NCI-H146 (cell line): Measurements from ENCODE around the gene TK1.
A peak's percentile ranks its signal among the peaks of the same experiment; 100 is the strongest.
"Not testable (repeated sequence)": the region's sequence is repeated elsewhere in the genome, so short reads cannot be mapped to it uniquely, and the experiment has no call there.

ENCODE experiments used
- DNase-seq: peaks from one replicate; lab custom pipeline; 2025; lab: John Stamatoyannopoulos, UW

TK1 gene

DNA sequence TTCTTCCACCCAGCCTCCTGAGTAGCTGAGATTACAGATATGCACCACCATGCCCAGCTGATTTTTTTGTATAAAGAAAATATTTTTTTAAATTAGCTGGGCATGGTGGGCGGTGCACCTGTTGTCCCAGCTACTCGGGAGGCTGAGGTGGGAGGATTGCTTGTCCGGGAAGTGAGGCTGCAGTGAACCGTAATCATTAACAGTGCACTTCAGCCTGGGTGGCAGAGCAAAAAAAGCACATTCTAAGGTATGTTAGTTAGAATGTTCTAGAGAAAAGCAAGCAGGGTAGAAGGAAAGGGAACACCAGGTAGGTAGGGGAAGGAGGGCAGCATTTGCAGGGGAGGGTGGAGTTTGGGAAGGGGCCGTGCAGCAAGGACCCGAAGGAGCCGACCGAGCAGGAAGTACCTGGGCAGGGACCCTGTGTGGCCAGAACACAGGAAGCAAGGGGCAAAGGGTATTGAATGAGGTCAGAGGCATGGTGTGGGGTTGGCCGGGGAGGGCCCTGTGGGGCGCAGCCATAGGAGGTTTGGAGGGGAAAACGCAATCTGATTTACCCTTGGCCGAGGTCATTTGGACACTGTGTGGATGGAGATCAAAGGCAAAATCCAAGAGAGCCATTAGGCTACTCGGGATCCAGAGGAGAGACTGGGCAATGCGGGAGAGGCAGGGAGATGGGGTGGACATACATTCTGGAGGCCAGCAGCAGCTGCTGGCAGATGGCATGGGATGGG lies 38.4 kb downstream of the TK1 start:
- DNase-seq: no peak

GRCh38 chr17:78147315-78147998 lies 39.4 kb downstream of the TK1 start:
- no peak for DNase-seq

DNA sequence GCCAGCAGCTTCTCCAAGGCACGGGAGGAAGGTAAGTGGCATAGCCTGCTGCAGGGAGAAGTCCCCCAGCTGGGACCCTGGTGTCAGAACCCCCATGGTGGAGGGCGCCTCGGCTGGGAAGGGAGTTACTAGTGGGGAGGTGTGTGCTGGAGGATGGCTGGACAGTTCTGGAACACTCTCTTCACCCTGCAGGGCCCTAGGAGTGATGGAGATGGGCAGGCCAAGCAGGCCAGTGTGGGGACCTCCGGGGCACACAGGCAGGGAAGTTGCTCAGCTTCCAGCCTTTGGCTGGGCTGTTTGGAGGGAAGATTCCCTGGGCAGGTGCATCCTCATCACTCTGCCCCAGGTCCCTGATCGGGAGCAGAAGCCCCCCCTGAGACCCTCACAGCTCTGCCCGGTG lies 40.0 kb downstream of the TK1 start:
- DNase-seq: no peak

- no peak for DNase-seq
These were observed 40.4 kb downstream of the TK1 start for GRCh38 chr17:78146471-78146869.

- no peak for DNase-seq
These were observed 41.9 kb downstream of the TK1 start for GRCh38 chr17:78144736-78145641.

DNA sequence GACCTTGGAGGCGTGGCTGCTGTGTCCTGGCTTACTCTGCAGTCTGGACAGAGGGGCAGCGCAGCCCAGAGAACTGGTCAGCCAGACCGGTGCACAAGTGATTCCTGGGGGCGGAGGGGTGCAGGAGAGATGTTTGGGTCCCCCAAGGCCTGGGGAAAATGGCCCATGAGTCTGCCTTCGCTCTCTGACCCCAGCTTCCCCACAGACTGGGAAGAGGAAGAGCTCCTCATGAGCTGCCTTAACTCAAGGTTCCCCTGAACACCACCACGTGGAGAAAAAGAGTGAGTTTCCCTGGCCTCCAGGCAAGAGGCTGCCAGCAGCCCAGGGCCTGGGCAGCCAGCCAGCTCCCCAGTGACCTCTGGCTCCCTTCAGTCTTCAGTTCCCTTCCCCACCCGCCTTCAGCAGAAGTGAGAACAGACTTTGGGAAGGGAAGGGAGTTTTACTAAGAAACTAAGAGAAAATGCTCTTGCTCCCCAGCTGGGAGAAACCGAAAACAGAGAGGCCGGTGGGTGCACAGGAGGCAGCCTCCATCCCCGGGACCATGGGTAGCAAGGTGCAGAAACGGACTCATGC lies 42.6 kb downstream of the TK1 start:
- no peak for DNase-seq

DNA sequence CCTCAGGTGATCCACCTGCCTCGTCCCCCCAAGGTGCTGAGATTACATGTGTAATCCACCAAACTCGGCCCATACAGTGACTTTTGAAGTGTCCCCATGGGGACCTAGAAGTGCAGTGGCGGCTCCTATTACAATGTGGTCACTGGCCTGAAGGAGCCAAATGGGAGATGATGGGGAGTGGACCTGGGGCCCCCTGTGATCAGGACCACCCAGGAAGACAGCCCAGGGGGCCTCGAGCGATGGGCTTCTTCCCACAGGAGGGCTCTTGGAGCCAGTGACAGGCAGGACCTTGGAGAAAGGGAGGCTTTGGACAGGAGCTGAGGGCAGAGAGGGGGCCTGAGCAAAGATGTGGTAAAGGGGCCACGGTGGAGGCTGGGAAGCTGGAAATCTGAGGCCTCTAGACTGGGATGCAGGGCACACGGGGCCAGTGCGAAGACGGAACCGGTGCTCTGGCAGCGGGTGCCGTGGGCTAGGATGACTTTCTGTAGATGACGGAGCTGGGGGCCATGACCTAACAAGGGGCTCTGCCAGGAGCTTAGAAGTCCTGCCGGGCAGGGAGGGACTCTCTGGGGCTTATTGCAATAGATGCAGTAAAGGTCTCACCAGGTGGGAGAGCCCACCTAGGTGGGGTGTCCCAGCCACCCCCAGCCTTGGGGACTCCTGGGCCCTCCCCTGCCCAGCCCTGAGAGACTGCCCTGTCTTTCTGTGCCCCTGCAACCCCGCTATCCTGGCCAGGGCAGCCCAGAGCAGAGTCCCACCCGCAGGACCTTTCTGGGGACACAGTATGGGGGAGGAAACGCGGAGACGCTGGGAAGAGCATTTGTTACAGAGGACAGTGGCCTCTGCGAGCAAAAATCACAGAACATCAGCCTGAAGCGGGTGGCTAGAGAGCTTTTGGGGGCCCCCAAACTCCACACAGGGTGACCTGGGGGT lies 43.4 kb downstream of the TK1 start:
- DNase-seq: no peak

DNA sequence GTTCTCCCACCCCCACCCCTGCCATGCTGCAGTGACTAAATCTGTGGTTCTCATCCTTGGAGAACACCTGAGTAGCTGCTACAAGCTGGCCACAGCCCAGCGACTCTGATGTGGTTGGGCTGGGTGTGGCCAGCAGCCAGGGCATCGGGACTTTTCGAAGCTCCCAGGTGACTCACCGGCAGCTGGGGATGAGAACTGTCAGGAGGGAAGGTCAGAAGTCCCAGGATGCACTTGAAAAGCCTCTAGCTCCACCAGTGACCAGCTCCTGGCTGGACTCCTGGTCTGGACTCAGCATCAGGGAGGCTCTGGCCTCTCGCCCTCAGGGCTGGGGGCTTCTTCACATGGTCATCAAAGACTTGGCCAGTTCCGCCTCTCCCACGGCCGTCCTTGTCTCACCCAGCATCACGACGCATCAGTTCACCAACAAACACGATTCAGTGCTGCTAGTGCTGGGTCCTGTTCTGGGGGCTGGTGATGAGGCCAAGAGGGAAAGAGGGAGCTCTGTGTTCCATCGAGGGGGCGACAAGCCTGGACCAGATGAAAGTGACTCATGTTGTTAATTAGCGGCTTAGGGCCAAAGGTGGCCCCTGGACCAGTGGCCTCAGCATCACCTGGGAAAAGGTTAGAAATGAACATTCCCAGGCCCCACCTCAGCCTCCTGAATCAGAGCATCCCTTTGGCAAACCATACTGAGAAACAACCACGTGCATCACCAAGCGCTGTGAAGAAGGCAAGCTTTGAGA lies 44.6 kb downstream of the TK1 start:
- no peak for DNase-seq

DNA sequence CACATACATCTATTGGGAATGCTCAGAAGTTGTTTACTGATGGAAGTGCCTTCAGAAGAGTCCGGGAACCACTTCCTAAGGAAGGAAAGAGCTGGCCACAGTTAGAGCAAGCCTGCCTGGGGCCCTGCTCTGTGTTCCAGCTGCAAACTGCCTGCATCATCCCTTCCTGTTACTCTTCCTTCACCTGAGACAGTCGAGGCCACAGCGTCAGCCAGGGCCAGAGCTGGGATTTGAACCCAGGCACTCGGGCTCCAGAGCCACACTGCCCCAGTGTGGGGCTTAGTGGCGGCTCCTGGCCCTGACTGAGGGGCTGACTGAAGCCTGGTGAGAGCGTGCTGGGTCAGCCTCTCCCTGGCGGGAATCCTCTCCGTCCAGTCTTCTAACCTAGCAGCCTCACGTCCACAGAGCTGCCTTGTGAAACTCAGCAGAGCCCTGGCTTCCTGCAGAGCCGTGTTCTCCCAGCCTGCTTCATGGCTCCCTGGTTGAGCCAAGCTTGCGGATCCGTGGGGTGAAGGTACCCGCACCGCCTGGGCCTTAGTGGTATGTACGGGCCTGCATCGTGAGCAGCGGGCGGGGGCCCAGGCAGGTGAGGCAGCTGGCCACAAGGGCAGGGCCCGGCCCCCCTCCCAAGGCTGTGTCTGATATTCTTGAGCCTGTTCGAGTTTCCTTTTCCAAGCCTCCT lies 45.3 kb downstream of the TK1 start:
- DNase-seq: no peak

GRCh38 chr17:78140169-78141051 lies 46.4 kb downstream of the TK1 start:
- peak; percentile 99 for DNase-seq

DNA sequence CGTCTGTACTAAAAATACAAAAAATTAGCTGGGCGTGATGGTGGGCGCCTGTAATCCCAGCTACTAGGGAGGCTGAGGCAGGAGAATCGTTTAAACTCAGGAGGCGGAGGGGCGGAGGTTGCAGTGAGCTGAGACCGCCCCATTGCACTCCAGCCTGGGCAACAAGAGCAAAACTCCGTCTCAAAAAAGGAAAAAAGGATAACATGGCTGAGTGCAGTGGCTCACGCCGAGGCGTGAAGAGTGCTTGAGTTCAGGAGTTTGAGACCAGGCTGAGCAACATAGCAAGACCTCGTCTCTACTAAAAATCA lies 47.0 kb downstream of the TK1 start:
- not testable (repeated sequence) for DNase-seq

GRCh38 chr17:78138204-78139060 lies 48.4 kb downstream of the TK1 start:
- no peak for DNase-seq

GRCh38 chr17:78137392-78138203 lies 49.3 kb downstream of the TK1 start:
- no peak for DNase-seq

- DNase-seq: no peak
These were observed 50.9 kb downstream of the TK1 start for GRCh38 chr17:78135858-78136500.

DNA sequence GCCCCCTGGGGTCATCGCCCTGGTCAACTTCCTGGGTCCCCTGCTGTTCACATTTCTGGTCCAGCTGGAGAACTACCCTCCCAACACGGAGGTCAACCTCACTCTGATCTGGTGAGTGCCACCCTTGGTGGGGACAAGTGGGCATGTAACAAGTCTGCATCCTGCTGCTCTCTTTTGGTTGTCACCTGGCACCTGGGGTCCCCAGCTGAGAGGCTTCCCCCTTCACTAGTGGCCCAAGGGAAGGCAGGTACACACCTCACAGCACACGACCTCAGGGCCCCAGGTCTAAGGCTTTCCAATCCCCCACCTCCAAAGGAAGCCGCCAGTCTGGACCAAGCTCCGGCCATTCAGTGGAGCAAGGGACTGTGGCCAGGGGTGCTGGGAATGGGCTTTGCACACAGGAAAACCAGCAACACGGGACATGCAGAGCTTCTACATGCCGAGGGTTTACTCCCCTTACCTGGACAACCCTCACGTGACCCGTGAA lies 51.9 kb downstream of the TK1 start:
- DNase-seq: no peak
